HG03135 (cell line): ENCODE data around the gene PIP4K2A.
"Not testable (repeated sequence)": the region's sequence is repeated elsewhere in the genome, so short reads cannot be mapped to it uniquely, and the experiment has no call there.

ENCODE experiments used
- ATAC-seq: cut with Tn5 transposase; IDR thresholded peaks from one replicate; pipeline ENCODE4 v1.9.1; 2021; ENCODE audit warnings: mild to moderate bottlenecking, moderate library complexity; ENCODE audit not compliant: unreplicated experiment

The PIP4K2A gene

GRCh38 chr10:22697101-22697500 is 17.3 kb downstream of the PIP4K2A start:
- no peak for ATAC-seq

- ATAC-seq = no peak
Observed at GRCh38 chr10:22693860-22694259, 20.5 kb downstream of the PIP4K2A start.

GRCh38 chr10:22693371-22693784 is 21.0 kb downstream of the PIP4K2A start:
- no peak for ATAC-seq

- ATAC-seq = not testable (repeated sequence)
Observed at GRCh38 chr10:22692119-22692518, 22.3 kb downstream of the PIP4K2A start.

GRCh38 chr10:22690614-22691431 is 23.6 kb downstream of the PIP4K2A start:
- ATAC-seq = peak; percentile 27

- peak; percentile 53 for ATAC-seq
Observed at GRCh38 chr10:22690158-22690557, 24.2 kb downstream of the PIP4K2A start.

DNA sequence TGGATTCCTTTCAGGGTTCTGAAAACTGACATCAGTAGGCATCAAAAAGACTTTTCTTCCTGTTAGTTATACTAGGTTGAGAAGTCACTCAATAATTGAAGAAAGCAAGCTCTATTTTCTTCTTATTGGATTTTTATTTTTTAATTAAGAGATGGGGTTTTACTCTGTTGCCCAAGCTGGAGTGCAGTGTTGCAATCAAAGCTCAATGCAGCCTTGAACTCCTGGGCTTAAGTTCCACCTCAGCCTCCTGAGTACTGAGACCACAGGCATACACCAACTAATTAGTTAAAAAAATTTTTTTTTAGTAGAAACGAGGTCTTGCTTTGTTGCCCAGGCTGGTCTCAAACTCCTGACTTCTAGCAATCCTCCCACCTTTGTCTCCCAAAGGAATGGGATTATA is 28.0 kb downstream of the PIP4K2A start:
- no peak for ATAC-seq

GRCh38 chr10:22685926-22686325 is 28.5 kb downstream of the PIP4K2A start:
- ATAC-seq = no peak

DNA sequence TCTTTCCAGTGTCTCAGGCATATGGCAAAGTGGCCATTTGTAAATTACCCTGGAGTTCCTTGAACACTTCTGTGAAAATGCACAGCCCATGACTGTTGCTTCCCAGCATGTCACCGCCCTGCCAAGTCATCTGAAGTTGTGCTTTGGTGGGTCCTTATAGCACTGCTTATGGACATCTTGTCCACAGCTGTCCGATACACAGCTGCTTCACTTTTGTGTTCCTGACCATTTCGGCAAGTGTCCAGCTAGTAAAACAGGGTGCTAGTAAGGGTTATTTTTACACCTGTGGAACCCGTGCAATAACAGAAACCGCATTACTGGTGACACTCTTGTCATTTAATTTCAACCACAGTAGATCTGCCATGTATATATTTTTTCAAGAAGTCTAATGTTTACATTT is 29.7 kb downstream of the PIP4K2A start:
- ATAC-seq = no peak

GRCh38 chr10:22683140-22683389 is 31.3 kb downstream of the PIP4K2A start:
- peak; percentile 64 for ATAC-seq

DNA sequence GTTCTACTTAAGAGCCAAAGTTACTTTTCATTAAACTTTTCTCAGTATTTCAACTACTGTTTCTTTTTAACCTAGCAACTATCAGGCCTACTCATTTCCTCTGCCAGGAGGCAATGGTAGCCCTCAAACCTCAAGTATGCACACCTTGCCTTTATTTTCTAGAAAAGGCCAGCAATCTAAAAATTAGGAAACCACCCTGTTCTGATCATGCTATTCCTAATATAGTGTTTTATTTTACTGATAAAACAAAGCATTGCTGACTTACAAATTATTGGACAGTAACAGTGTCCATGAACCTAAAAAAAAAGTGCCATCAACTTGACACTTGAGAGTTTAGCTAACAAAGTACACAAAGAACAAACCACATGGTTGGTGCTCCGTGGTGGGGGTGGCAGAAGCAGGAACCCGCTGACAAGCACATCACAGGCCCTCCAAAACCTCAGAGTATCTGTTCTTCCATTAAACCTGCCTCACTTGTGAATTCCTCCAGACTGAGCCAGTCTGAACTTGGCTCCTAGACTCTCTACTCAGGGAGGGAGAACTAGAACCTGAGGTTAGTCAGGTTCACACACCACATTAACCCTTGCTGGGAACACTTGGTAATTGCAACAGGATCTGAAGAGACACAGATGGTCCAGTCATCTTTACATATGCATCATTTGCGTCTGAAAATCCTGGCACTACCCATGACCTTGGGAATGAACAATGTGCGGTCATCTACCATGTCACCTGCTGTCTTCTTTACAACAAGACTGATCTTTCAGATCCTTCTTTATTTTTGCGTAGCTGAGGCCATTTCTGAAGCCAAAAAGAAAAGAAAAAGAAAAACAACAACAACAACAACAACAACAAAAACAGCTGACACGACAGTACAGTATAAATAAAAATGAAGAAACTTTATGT is 31.9 kb downstream of the PIP4K2A start:
- ATAC-seq = no peak

- no peak for ATAC-seq
Observed at GRCh38 chr10:22681783-22682183, 32.6 kb downstream of the PIP4K2A start.

DNA sequence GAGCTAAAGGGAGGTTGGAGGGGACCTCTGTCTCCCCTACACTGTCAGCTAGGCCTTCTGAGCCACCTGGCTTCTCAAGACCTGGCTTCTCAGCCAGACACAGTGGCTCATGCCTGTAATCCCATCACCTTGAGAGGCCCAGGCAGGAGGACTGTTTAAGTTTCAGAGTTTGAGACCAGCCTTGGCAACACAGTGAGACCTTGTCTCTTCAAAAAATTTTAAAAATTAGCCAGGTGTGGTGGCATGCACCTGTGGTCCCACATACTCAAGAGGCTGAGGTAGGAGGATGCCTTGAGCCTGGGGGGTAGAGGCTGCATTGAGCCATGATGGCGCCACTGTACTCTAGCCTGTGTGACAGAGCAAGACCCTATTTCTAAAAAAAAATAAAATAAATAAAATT is 33.1 kb downstream of the PIP4K2A start:
- ATAC-seq = no peak

GRCh38 chr10:22679608-22680007 is 34.8 kb downstream of the PIP4K2A start:
- ATAC-seq = no peak

DNA sequence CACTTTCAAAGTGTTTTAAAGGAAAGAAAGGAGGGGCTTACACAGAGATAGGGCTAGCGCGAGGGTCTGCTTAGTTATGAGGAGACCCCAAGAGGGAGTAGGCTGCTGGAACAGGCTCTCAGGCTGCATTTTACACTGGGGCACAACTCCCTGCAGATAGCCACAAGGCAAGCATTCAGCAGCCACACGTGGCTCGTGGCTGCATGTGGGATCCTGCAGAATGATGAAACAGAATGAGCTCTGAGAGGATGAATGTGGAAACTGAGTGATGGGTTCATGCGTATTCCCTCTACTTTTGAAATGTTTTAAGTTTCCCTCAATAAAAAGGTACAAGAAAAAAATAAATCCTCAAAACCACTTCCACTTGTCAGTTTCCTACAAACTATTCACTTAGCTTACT is 37.0 kb downstream of the PIP4K2A start:
- no peak for ATAC-seq

DNA sequence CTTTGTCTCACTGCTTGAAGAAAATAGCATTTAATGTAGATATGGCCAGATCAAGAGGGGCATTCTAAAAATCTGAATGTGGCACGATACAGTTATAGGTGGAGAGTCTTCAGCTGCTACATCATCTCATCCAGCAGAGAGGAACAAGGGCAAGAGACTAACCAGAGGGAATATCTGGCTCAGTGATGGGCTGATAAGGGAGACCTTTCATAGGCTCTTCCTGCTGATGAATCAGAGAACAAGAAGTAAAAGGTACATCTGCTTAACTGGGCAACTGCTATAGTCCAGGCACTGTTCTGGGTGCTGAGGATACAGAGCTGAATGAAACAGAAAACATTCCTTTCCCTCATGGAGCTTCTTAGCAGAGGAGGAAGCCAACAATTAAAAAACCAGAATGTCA is 37.9 kb downstream of the PIP4K2A start:
- ATAC-seq = no peak

DNA sequence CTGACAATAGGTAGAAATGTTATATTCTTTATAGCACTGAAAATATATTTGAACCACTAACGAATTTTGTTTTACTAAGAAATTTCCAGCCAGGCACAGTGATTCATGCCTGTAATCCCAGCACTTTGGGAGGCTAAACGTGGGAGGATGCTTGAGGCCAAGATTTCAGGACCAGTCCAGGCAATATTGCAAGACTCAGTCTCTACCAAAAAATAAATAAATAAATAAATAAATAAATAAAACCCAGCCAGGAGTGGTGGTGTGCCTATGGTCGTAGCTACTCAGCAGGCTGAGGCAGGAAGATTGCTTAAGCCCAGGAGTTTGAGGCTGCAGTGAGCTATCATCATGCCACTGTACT is 39.8 kb downstream of the PIP4K2A start:
- ATAC-seq = no peak

- no peak for ATAC-seq
Observed at GRCh38 chr10:22673785-22674572, 40.4 kb downstream of the PIP4K2A start.

- no peak for ATAC-seq
Observed at GRCh38 chr10:22673091-22673392, 41.3 kb downstream of the PIP4K2A start.

GRCh38 chr10:22672319-22673090 is 41.9 kb downstream of the PIP4K2A start:
- ATAC-seq = no peak

- no peak for ATAC-seq
Observed at GRCh38 chr10:22670788-22671187, 43.6 kb downstream of the PIP4K2A start.
